H1 (cell line): ENCODE measurements around the gene IFTAP. TPM values are rescaled to one million over a fixed set of nuclear protein-coding genes. Genes with fewer than 3 reads are reported as not detected.

Experiments used
- CTCF ChIA-PET: fragments of 300-600 bp; sonication (Branson Sonifier 250); formaldehyde crosslinking; loops from one replicate; lab custom pipeline; 2021; ENCODE audit not compliant: partially characterized antibody; lab: Charles Lee
- POLR2A ChIA-PET: fragments of 300-600 bp; sonication (Branson Sonifier 250); formaldehyde crosslinking; loops from one replicate; lab custom pipeline; 2021; ENCODE audit warnings: inconsistent platforms; ENCODE audit not compliant: partially characterized antibody; lab: Charles Lee
- DNase-seq, 2 experiments: peaks; one replicate each; pipeline versions ENCODE4 v3.0.0 to v3.0.0-alpha.2; 2010 to 2022; ENCODE audit warnings: low spot score in 2 of 2, low read depth in 1 of 2, mixed read lengths in 1 of 2
- FAIRE-seq: peaks from 2 replicates; lab custom pipeline; 2011; peaks lifted over from hg19 to GRCh38; lab: Jason Lieb, UNC
- H2AFZ ChIP-seq: 2 replicates; pipeline ENCODE4 v1.8.1; 2012; ENCODE audit warnings: low read length, inconsistent platforms
- H2AK5ac ChIP-seq: 2 replicates; pipeline ENCODE4 v1.6.1; 2013; ENCODE audit warnings: low read depth, low read length
- H2BK120ac ChIP-seq: replicated peaks from 2 replicates; pipeline ENCODE3; 2013; ENCODE audit warnings: low read depth, low read length, inconsistent platforms
- H2BK12ac ChIP-seq: 2 replicates; pipeline ENCODE4 v1.6.1; 2013; ENCODE audit warnings: low read depth, low read length
- H2BK15ac ChIP-seq: 2 replicates; pipeline ENCODE4 v1.6.1; 2013; ENCODE audit warnings: low read length
- H2BK20ac ChIP-seq: 2 replicates; pipeline ENCODE4 v1.6.1; 2013; ENCODE audit warnings: low read length
- H2BK5ac ChIP-seq: 2 replicates; pipeline ENCODE4 v1.6.1; 2013; ENCODE audit warnings: low read depth, low read length
- H3K14ac ChIP-seq: 2 replicates; pipeline ENCODE4 v1.6.1; 2013; ENCODE audit warnings: inconsistent platforms; ENCODE audit not compliant: insufficient read length
- H3K18ac ChIP-seq: 2 replicates; pipeline ENCODE4 v1.6.1; 2013; ENCODE audit warnings: low read length; ENCODE audit errors: extremely low read depth
- H3K23ac ChIP-seq: 2 replicates; pipeline ENCODE4 v1.6.1; 2013; ENCODE audit warnings: inconsistent platforms; ENCODE audit not compliant: insufficient read length
- H3K23me2 ChIP-seq: 2 replicates; pipeline ENCODE4 v1.6.1; 2013; ENCODE audit warnings: low read depth, low read length
- H3K27ac ChIP-seq: 2 replicates; pipeline ENCODE4 v1.6.1; 2011; ENCODE audit warnings: low read depth, low read length, inconsistent platforms
- H3K27me3 ChIP-seq, 4 experiments: replicated peaks in 1 of 4; 1 replicate in 1 of 4; 2 replicates in 3 of 4; pipeline versions ENCODE4 v1.6.1 to v1.8.1; 2011 to 2013; ENCODE audit warnings: low read length in 3 of 4, mild to moderate bottlenecking in 3 of 4, inconsistent platforms in 2 of 4, mixed read lengths in 2 of 4, moderate library complexity in 1 of 4; ENCODE audit not compliant: control insufficient read depth in 3 of 4, insufficient read depth in 3 of 4; ENCODE audit errors: extremely low read depth in 1 of 4
- H3K36me3 ChIP-seq, 4 experiments: 2 replicates each; pipeline versions ENCODE4 v1.6.1 to v1.8.1; 2011 to 2013; ENCODE audit warnings: mild to moderate bottlenecking in 4 of 4, low read length in 3 of 4, moderate library complexity in 2 of 4, control low read depth in 1 of 4, inconsistent platforms in 1 of 4; ENCODE audit not compliant: insufficient read depth in 4 of 4, control insufficient read depth in 2 of 4
- H3K4ac ChIP-seq: replicated peaks from 2 replicates; pipeline ENCODE3; 2013; ENCODE audit warnings: low read length, low read depth, mixed read lengths, inconsistent platforms; ENCODE audit not compliant: insufficient read length
- H3K4me1 ChIP-seq, 4 experiments: replicated peaks in 1 of 4; 1 replicate in 1 of 4; 2 replicates in 3 of 4; pipeline versions ENCODE4 v1.6.1 to v1.8.1; 2011 to 2013; ENCODE audit warnings: low read length in 3 of 4, inconsistent platforms in 2 of 4, mixed read lengths in 1 of 4; ENCODE audit not compliant: insufficient read depth in 4 of 4, control insufficient read depth in 3 of 4
- H3K4me2 ChIP-seq, 2 experiments: 2 replicates each; pipeline versions ENCODE4 v1.6.1 to v1.8.1; 2011 to 2013; ENCODE audit warnings: low read depth in 2 of 2, low read length in 2 of 2, control low read depth in 1 of 2, inconsistent platforms in 1 of 2, mild to moderate bottlenecking in 1 of 2; ENCODE audit not compliant: insufficient read depth in 1 of 2
- H3K4me3 ChIP-seq, 4 experiments: fragments of 200-600, 300-600 bp in 1 of 4; sonication (generic), shearing (Covaris generic), sonication (Bioruptor Twin) in 1 of 4; 2 replicates each; pipeline versions ENCODE4 v1.5.1 to v1.8.1; 2011 to 2016; ENCODE audit warnings: low read length in 4 of 4, low read depth in 3 of 4, control low read depth in 2 of 4, inconsistent platforms in 2 of 4, mild to moderate bottlenecking in 2 of 4, mixed read lengths in 1 of 4, moderate library complexity in 1 of 4; ENCODE audit not compliant: insufficient read depth in 2 of 4; ENCODE audit errors: extremely low read depth in 1 of 4
- H3K56ac ChIP-seq: replicated peaks from 2 replicates; pipeline ENCODE3; 2013; ENCODE audit warnings: low read depth, mild to moderate bottlenecking, mixed read lengths, low read length, inconsistent platforms; ENCODE audit not compliant: insufficient read length
- H3K79me1 ChIP-seq: 2 replicates; pipeline ENCODE4 v1.6.1; 2013; ENCODE audit warnings: low read depth, low read length, control low read depth
- H3K79me2 ChIP-seq, 2 experiments: 2 replicates each; pipeline versions ENCODE4 v1.6.1 to v1.8.1; 2012 to 2013; ENCODE audit warnings: low read length in 2 of 2, mild to moderate bottlenecking in 2 of 2, inconsistent platforms in 1 of 2; ENCODE audit not compliant: insufficient read depth in 2 of 2, control insufficient read depth in 1 of 2
- H3K9ac ChIP-seq, 4 experiments: replicated peaks in 1 of 4; 1 replicate in 1 of 4; 2 replicates in 3 of 4; pipeline versions ENCODE4 v1.6.1 to v1.8.1; 2011 to 2013; ENCODE audit warnings: low read depth in 3 of 4, low read length in 3 of 4, control low read depth in 2 of 4, mild to moderate bottlenecking in 2 of 4, moderate library complexity in 2 of 4, inconsistent platforms in 1 of 4; ENCODE audit errors: extremely low read depth in 1 of 4
- H3K9me3 ChIP-seq, 2 experiments: 2 replicates each; pipeline versions ENCODE4 v1.6.1 to v1.8.1; 2012 to 2013; ENCODE audit warnings: mild to moderate bottlenecking in 2 of 2, moderate library complexity in 2 of 2, control low read depth in 1 of 2, inconsistent platforms in 1 of 2, low read depth in 1 of 2, low read length in 1 of 2, mixed read lengths in 1 of 2; ENCODE audit not compliant: insufficient read depth in 2 of 2
- H4K20me1 ChIP-seq, 2 experiments: replicated peaks in 1 of 2; 2 replicates each; pipeline versions ENCODE3 to v1.8.1; 2011 to 2013; ENCODE audit warnings: inconsistent platforms in 2 of 2, low read length in 2 of 2, mild to moderate bottlenecking in 1 of 2; ENCODE audit not compliant: insufficient read depth in 2 of 2, control insufficient read depth in 1 of 2
- H4K5ac ChIP-seq: 2 replicates; pipeline ENCODE4 v1.6.1; 2013; ENCODE audit warnings: low read length, low read depth, mixed read lengths, inconsistent platforms; ENCODE audit not compliant: insufficient read length
- H4K8ac ChIP-seq: 2 replicates; pipeline ENCODE4 v1.8.0; 2013; ENCODE audit warnings: mild to moderate bottlenecking, moderate library complexity, low read length, inconsistent platforms; ENCODE audit not compliant: insufficient read depth; ENCODE audit errors: extremely low read depth
- H4K91ac ChIP-seq: replicated peaks from 2 replicates; pipeline ENCODE3; 2013; ENCODE audit warnings: low read length, mixed read lengths, inconsistent platforms; ENCODE audit not compliant: insufficient read length
- CBX5 ChIP-seq: fragments of 300-800, 300-1000 bp; sonication (generic); IDR thresholded peaks from 2 replicates; pipeline ENCODE4 v1.7.1; 2016; ENCODE audit warnings: antibody characterized with exemption, low read length, low read depth
- JUND ChIP-seq: IDR thresholded peaks from 2 replicates; pipeline ENCODE4 v1.6.1; 2011; ENCODE audit warnings: mild to moderate bottlenecking, improper control_type of control experiment, low read length
- KDM4A ChIP-seq: IDR thresholded peaks from one replicate; pipeline ENCODE4 v1.7.1; 2012; ENCODE audit warnings: low read depth, mild to moderate bottlenecking, moderate library complexity, low read length, inconsistent platforms; ENCODE audit not compliant: severe bottlenecking
- PHF8 ChIP-seq: fragments of 200-600 bp; sonication (generic); conservative IDR thresholded peaks from 2 replicates; pipeline ENCODE4 v1.7.1; 2012; ENCODE audit warnings: low read depth, mild to moderate bottlenecking, inconsistent platforms, low read length, moderate library complexity
- RBBP5 ChIP-seq: IDR thresholded peaks from 2 replicates; pipeline ENCODE4 v1.7.1; 2012; ENCODE audit warnings: low read depth, mild to moderate bottlenecking, inconsistent platforms, low read length, moderate library complexity, borderline replicate concordance
- SP4 ChIP-seq: IDR thresholded peaks from 2 replicates; pipeline ENCODE4 v1.6.1; 2012; ENCODE audit warnings: low read length, inconsistent platforms
- WGBS, 2 experiments: shearing (Covaris generic) in 1 of 2; methylation state at CpG; one replicate each; pipeline versions ENCODE4 v1.1.6 to v1.1.7; 2013 to 2015; ENCODE audit warnings: low lambda C conversion rate in 2 of 2, mixed read lengths in 2 of 2, inconsistent platforms in 1 of 2, low coverage in 1 of 2, missing lambda C conversion rate in 1 of 2; ENCODE audit not compliant: insufficient replicate concordance in 2 of 2, insufficient coverage in 1 of 2, insufficient read length in 1 of 2; ENCODE audit errors: extremely low coverage in 1 of 2, missing lambda C conversion rate in 1 of 2; 5-methylcytosine and 5-hydroxymethylcytosine counted together
- polyA plus RNA-seq, 7 experiments: library from polyadenylated mRNA; depleted of rRNA in 3 of 7; stranded (reverse) in 5 of 7; unstranded in 2 of 7; fragments of >200 nt in 5 of 7; fragments of 200-250 nt in 2 of 7; gene quantifications; 1 replicate in 5 of 7; 2 replicates in 1 of 7; 4 replicates in 1 of 7; pipeline versions ENCODE4 v1.2.1 to v1.2.3, GENCODE V29; 2011 to 2013; ENCODE audit warnings: missing spikeins in 2 of 7, mixed read lengths in 2 of 7
- total RNA-seq: library from RNA; stranded (reverse); fragmentation: NEBNext Ultra II Directional; extraction: Animal tissue kit (Norgen Biotek cat#: 25700); gene quantifications from 2 replicates; pipeline ENCODE4 v1.2.1, GENCODE V29; 2021

Gene IFTAP
- total and polyA plus RNA-seq, 2 of the 8 experiments (the other 6 are each of a cell fraction or from before 2014, with no cell fraction given), result 21.2 to 23.9 TPM

DNA sequence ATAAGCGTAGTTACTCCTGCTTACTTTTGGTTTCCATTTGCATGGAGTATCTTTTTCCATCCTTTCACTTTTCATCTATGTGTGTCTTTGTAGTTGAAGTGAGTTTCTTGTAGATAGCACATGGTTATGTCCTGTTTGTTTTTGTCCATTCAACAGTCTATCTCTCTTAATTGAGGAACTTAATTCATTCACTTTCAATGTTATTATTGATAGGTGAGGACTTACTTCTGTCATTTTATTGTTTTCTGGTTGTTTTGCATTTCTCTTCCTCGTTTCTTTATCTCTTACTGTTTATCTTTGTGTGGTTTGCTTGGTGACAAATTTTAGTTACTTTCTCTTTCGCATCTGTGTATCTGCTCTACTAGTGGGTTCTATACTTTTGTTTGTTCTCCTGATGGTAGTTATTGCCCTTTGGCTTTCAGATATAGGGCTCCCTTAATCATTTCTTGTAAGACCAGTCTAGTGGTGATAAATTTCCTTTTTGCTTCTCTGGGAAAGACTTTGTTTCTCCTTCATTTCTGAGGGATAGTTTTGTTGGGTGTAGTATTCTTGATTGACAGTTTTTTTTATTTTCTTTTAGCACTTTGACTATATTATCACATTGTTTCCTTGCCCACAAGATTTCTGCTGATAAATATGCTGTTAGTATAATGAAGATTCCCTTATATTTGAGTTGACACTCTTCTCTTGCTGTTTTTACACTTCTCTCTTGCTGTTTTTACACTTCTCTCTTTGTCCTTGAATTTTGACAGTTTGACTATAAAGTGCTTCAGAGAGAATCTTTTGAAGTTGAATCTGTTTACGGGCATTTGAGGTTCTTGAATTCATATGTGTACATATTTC lies 35.5 kb upstream of the IFTAP start:
- Histone ChIP-seq H4K5ac (no peak overlapping the region), H3K36me3 (no peaks in the 10 kb centered on the region; a peak in 1 of 8 replicates), H3K23me2 (no peaks in the 10 kb centered on the region), H3K4ac (no peak overlapping the region), H3K27ac (no peak overlapping the region), H2BK20ac (no peak overlapping the region), H4K20me1 (no peaks in the 10 kb centered on the region), H4K8ac (no peak overlapping the region), H3K23ac (no peak overlapping the region), H3K27me3 (no peaks in the 10 kb centered on the region), H2BK120ac (no peak overlapping the region), H3K9me3 (peaks cover 0 to 3% of the 10 kb centered on the region in 2 experiments; a peak in 1 of 4 replicates), H3K79me2 (no peaks in the 10 kb centered on the region), H2BK15ac (no peak overlapping the region), H2AK5ac (no peak overlapping the region), H4K91ac (no peak overlapping the region), H2BK12ac (no peak overlapping the region), H3K9ac (no peak overlapping the region), H3K4me2 (no peak overlapping the region), H3K14ac (no peak overlapping the region), H3K18ac (no peak overlapping the region), H3K56ac (no peak overlapping the region), H2AFZ (no peak overlapping the region), H3K79me1 (no peaks in the 10 kb centered on the region), H2BK5ac (no peak overlapping the region), H3K4me1 (no peaks in the 10 kb centered on the region), H3K4me3 (no peak overlapping the region)
- ChIA-PET POLR2A (no interaction called here), CTCF (no interaction called here)
- no peak for DNase-seq
- FAIRE-seq, result no peak
- WGBS, 2 experiments, result 86% methylated on average over 4 of the region's 4 CpGs; no CpG with 5 or more reads in 1 of the 2 experiments
- TF ChIP-seq JUND (no peak), PHF8 (no peak), SP4 (no peak), CBX5 (no peak), KDM4A (no peak), RBBP5 (no peak)
